OCI-M2 (cell line): ENCODE measurements around the gene WDR54.
"Not testable (repeated sequence)": the region's sequence is repeated elsewhere in the genome, so short reads cannot be mapped to it uniquely, and the experiment has no call there.

Experiments
- DNase-seq: peaks from one replicate; lab custom pipeline; 2025; ENCODE audit not compliant: unreplicated experiment; lab: John Stamatoyannopoulos, UW

Gene WDR54

DNA sequence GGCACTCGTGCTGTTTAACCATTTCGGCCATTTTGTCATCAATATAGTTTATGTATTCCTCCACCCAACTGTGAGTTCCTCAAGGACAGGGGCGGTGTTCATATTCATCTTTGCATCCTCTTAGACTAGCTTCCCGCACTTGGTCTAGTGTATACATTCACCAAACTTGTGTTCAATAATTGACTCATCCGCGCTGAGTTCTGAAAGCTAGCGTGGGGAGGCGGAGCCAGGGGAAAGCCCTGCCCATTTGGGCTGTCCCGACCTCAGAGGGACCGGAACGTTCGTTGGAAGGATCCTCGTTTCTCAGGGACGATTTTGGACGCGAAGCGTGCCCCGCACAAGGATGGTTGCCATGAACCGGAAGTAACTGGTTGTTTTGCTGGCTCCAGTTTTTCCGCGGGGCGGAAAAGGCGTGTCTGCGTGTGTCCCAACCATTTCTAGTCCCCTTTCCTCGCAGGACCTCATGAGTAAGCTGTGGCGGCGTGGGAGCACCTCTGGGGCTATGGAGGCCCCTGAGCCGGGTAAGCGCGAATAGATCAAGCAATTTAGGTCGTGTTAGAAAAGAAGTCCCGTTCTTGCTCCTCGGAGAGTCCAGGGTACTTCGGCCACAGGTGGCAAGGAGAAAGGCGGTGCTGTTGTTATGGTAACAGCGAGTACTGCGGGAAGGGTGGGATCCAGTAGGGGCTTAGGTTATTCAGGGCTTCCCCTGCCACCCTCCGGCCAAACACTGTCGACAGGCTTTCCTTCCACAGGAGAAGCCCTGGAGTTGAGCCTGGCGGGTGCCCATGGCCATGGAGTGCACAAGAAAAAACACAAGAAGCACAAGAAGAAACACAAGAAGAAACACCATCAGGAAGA is 33.4 kb downstream of the WDR54 start, which contains the start of gene INO80B:
INO80B (plus strand) TSS at position 434 of the 858 bp plus-strand sequence; CDS start at position 464, 30 bp downstream.
- peak; percentile 86 for DNase-seq

GRCh38 chr2:74457129-74457548 is 35.6 kb downstream of the WDR54 start:
- DNase-seq = no peak

- no peak for DNase-seq
These were observed 36.1 kb downstream of the WDR54 start for GRCh38 chr2:74457549-74458131.

DNA sequence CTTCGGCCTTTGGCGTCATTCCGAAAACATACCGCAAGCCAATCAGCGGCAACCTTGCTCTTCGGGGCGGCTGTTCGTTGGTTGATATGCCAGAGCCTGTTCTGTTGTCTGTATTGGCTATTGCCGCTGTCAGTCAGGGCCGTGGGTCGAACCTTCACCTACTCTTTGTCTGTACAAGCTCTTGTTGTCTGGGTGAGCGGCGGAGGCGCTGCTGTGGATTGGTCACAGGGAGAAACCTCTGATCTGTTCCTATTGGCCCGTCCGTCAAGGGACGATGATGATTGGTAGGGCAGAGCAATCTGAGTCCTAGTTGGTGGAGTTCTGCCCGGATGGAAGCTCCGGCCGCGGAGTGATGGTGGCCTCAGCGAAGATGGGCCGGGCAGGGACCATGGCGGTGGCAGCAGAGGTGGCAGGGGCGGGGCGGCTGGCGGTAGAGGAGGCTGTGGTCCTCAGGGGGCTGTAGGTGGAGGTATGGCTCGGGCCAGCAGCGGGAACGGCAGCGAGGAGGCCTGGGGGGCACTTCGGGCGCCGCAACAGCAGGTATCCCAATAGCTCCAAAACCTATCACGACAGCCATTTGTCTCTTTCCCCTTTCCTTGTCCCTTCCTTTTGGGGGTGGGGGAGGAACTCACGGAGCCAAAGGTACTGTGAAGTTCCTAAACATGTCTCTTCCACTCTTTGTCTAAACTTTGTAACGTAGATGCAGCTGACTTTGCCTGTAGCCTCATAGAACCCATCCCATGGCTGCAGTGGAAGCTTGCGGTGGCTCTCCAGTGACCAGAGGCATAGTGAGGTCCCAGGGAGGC is 36.8 kb downstream of the WDR54 start, which contains the start of gene WBP1:
WBP1 (plus strand) TSS at position 307 of the 806 bp plus-strand sequence; CDS start at position 472, 165 bp downstream.
- peak; percentile 83 for DNase-seq

DNA sequence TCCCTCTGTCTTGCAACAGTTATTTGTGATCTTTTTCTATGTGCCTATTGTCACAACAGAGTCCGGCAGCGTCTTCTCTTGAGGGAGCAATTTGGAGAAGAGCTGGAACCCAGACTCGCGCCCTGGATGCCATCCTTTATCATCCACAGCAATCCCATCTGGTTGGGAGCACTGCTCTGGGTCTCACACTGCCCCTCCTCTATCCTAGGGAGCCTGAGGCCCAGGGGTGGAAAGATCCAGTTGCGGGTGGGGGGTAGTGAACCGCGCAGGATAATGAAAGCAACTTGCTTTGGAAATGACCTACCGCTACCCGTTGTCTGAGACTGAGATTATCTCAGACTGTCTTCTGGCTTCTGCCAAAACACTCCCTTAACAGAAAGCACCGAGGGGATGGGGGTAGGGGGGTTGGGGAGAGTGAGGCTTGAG is 37.4 kb downstream of the WDR54 start:
- DNase-seq = no peak

DNA sequence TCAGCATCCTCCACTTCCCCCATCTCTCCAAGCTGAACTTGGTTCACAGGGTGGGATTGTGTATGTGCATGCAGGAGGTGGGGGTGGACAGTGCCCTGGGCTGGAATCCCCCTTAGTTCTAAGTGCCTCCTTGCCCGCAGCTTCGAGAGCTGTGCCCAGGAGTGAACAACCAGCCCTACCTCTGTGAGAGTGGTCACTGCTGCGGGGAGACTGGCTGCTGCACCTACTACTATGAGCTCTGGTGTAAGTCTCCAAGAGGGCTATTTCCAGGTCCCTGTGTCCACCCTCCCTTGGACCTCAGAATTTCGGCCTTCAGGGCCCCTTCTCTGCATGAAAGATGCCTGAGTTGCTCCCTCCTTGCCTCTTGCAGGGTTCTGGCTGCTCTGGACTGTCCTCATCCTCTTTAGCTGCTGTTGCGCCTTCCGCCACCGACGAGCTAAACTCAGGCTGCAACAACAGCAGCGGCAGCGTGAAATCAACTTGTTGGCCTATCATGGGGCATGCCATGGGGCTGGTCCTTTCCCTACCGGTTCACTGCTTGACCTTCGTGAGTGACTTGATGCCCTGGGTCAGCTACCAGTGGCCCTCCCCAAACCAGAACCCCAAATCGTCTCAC is 38.1 kb downstream of the WDR54 start:
- DNase-seq = not testable (repeated sequence)

DNA sequence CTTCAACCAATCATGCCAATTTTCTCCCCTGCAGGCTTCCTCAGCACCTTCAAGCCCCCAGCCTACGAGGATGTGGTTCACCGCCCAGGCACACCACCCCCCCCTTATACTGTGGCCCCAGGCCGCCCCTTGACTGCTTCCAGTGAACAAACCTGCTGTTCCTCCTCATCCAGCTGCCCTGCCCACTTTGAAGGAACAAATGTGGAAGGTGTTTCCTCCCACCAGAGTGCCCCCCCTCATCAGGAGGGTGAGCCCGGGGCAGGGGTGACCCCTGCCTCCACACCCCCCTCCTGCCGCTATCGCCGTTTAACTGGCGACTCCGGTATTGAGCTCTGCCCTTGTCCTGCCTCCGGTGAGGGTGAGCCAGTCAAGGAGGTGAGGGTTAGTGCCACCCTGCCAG is 38.7 kb downstream of the WDR54 start:
- not testable (repeated sequence) for DNase-seq

GRCh38 chr2:74461187-74462053 is 39.9 kb downstream of the WDR54 start:
- DNase-seq = no peak

DNA sequence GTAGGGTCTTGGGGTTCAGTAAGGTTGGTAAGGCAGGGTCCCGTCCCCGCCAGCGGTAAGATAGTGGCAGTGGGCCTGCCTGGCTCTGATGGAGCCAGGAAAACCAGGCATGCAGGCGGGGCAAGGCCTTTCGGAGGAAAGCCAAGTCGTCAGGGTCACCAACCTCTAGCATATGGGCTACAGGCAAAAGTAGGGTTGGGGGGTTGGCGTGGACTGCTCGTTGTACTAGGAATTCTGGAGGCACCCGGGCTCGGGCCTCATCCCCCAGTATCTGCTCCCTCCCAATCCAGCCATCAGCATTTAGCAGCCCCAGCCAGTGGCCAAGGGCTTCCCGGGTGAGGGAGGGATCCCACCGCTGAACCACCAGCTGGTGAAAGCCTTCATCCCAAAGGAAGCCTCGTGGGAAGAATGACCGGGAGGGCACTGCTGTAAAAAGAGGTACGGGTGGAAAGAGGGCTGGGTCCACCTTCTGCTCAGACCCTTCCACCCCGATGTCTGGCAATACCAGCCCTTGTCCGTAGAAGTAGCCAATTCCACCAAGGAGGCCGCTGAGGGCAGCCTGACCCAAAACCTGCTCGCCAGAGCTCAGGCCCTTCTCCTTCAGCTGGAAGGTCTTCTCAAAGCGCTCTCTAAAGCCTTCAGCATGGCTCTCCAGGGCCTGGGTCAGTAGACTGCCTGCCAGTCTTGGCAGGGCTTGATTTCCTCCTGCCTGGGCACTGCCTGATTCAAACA is 40.7 kb downstream of the WDR54 start:
- no peak for DNase-seq

DNA sequence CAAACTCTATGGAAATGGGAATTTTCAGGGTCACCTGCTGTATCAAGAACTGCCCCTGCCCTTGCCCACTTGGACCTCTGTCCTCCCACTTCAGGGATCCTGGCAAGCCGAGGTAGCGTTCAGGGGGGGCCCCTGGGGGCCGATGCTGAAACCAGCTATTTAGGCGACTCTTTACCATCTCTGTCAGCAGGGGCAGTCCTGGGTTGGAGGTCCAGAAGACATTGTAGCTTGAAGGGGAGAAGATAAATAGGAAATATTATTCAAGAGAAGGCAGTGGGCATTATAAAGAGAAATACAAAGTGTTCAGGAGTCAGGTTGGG is 41.2 kb downstream of the WDR54 start:
- no peak for DNase-seq

DNA sequence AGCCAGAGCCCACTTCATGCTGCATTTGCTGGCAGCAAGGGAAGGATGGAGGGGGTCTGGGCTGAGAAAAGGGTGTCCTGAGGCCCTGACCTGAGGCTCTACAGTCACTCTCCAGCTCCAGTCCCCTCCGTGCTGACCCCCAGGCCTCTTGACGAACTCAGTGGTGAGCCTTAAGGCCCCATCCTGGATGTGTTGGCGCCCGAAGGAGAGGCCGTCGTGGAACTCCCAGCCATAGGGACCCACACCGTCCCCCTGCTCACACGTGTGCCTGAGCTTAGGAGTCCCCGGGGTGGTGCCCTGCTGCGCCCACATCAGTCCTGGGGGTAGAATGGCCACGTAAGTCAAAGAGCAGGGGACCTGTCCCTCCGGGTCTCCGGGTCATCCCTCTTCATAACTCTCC is 42.9 kb downstream of the WDR54 start:
- no peak for DNase-seq

DNA sequence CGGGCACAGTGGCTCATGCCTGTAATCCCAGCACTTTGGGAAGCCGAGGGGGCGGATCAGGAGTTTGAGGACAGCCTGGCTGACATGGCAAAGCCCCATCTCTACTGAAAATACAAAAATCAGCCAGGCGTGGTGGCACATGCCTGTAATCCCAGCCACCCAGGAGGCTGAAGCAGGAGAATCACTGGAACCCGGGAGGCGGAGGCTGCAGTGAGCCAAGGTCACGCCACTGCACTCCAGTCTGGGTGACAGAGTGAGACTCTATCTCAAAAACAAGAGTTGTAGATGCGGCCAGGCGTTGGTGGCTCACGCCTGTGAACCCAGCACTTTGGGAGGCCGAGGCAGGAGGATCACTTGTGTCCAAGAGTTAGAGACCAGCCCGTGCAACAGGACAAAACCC is 49.2 kb downstream of the WDR54 start:
- DNase-seq = not testable (repeated sequence)

GRCh38 chr2:74471332-74472065 is 50.0 kb downstream of the WDR54 start:
- no peak for DNase-seq

- DNase-seq = peak; percentile 39
These were observed 50.8 kb downstream of the WDR54 start, which contains the start of gene MRPL53 for GRCh38 chr2:74472086-74472944. MRPL53 (minus strand) TSS chr2:74472680; CDS start chr2:74472660, 20 bp downstream.

DNA sequence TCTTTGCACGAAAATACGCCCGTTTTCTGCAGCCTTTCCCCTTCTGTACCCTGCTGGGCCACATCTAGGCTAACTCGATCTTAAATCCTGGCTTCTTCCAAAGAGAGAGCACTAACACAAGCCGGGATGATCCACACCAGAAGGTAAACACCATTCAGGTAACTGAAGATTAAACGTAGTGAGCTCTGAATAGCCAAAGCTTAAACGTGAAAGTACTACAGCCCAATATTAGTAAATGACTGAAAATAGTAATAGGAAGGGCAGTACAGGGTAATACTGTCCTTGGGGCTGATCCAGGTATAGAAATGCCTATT is 51.4 kb downstream of the WDR54 start:
- DNase-seq = no peak

- DNase-seq = no peak
These were observed 53.0 kb downstream of the WDR54 start for GRCh38 chr2:74474481-74474880.

DNA sequence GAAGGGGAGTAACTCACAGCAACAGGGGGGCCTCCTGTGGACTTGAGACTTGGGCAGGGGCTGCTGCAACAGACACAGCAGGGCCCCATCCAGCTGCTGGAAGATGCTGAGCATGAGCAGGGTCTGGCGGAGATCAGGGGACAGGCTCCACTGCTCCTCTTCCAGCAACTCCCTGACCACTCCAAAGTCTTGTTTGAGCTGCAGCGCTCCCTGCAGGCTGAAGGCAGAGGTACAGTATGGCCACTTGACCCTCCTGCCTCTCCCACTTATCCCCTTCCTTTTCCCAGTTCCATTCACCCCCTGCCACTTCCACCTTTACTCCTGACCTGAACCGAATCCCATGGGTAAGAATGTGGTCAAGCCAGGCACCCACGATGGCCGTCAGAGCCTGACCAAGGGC is 53.4 kb downstream of the WDR54 start:
- no peak for DNase-seq
